Natural killer cell treated with Interleukin-12 subunit alpha and Interleukin-12 subunit beta and Interleukin-15 and Interleukin-18, amount 100 ng/mL, for 72 hours (primary cell): Measurements from ENCODE around the gene COX19. TPM values are rescaled to one million over a fixed set of nuclear protein-coding genes. Genes with fewer than 3 reads are reported as not detected.

Experiments used
- ATAC-seq, 2 donors: fragments of 150-1000 bp; cut with Tn5 transposase in 1 of 2; sonication (Bioruptor Pico), chemical (Tn5 transposase) in 1 of 2; 2 replicates each; pipeline ENCODE4 v1.10.0; 2021
- DNase-seq: peaks from one replicate; pipeline ENCODE4 v3.0.0; 2022; ENCODE audit warnings: low spot score
- H3K27ac Mint-ChIP-seq, 2 donors: 1 replicate in 1 of 2; 2 replicates in 1 of 2; pipeline ENCODE4 v1.8.0; 2022; ENCODE audit warnings: mixed read lengths in 2 of 2, mild to moderate bottlenecking in 1 of 2, moderate library complexity in 1 of 2
- H3K27me3 Mint-ChIP-seq, 2 donors: 1 replicate in 1 of 2; 2 replicates in 1 of 2; pipeline ENCODE4 v1.8.0; 2022; ENCODE audit warnings: mixed read lengths in 2 of 2
- H3K36me3 Mint-ChIP-seq: one replicate; pipeline ENCODE4 v1.8.0; 2022; ENCODE audit warnings: mixed read lengths
- H3K4me1 Mint-ChIP-seq, 2 donors: 1 replicate in 1 of 2; 2 replicates in 1 of 2; pipeline ENCODE4 v1.8.0; 2022; ENCODE audit warnings: low read depth in 2 of 2, mixed read lengths in 2 of 2, mild to moderate bottlenecking in 1 of 2
- H3K4me3 Mint-ChIP-seq: one replicate; pipeline ENCODE4 v1.8.0; 2022; ENCODE audit warnings: mixed read lengths
- H3K9me3 Mint-ChIP-seq: 2 replicates; pipeline ENCODE4 v1.8.0; 2022; ENCODE audit warnings: mixed read lengths
- total RNA-seq, 2 donors: library from RNA; stranded (reverse); gene quantifications; one replicate each; pipeline ENCODE4 v1.2.3, GENCODE V29; 2022

COX19 gene, protein sequence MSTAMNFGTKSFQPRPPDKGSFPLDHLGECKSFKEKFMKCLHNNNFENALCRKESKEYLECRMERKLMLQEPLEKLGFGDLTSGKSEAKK
- 10 to 100 TPM; 17.2 to 19.9 TPM for total RNA-seq

DNA sequence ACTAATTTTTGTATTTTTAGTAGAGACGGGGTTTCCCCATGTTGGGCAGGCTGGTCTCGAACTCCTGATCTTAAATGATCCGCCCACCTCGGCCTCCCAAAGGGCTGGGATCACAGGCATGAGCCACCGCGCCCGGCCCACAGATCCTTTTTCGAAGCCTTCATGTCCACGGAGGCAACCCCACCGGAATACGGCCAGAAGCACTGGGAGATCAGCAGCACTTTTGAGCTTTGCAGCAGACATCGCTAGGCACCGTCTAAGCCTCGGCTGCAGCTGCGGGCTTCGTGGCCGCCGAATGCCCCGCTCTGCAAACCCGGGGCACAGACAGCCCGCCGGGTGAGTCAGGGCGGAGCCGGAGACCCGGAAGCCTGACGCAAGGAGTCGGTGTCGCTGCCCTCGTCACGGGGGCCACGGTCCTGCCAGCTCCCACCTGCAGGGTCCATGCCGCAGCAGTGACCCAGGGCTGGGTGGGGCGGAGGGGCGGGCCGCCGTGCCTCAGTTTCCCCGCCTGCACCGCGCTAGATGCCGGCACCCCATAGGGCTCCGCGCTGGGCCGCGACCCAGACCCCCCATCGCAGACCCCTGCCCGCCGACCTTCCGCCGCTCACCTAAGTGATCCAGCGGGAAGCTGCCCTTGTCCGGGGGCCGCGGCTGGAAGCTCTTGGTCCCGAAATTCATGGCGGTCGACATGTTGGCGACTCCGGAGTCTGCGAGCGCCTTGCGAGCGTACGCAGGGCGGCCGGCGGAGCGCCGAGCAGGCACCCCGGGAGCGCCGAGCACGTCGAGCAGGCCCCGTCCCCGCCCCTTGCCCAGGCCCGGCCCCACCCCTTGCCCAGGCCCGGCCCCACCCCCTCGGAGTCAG is at the start of gene COX19:
Gene COX19 (minus strand): TSS at position 730 of the 862 bp plus-strand sequence. CDS start 40 bp downstream, at position 690.
- Mint-ChIP-seq H3K36me3 (peaks cover 6% of the 10 kb centered on the region), H3K27me3 (no peaks in the 10 kb centered on the region), H3K9me3 (no peaks in the 10 kb centered on the region), H3K27ac (peak within 1 kb of the TSS; percentile 81 to 93), H3K4me1 (peaks cover 17 to 19% of the 10 kb centered on the region in 2 donors), H3K4me3 (peak within 1 kb of the TSS; percentile 95)
- ATAC-seq: peak; percentile 96 to 98
- DNase-seq: peak; percentile 95

DNA sequence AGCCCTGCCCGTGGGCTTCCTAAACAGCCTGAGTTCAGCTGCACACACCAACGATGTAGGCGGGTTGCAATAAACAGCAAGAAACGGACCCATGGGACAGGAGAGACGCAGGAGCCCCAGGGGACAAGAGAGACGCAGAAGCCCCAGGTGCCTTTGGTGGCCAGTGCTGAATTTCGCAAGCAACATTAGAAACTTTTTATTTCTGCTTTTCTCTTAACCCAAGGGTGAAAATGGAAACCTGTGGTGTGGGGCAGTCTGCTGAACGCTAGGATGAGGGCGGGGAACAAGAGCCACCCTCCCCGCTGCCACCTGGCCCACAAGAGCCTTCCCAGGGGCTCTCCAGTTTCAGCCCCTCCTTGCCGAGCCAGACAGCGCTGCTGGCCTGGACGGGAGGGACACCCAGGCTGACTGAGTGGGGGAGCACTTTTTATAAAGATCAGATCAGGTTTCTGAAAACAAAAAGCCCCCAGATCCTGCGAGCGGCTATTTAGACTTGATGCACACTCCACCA is 49.0 kb upstream of the COX19 start:
- H3K27me3 Mint-ChIP-seq: no peaks in the 10 kb centered on the region
- H3K27ac Mint-ChIP-seq: no peak overlapping the region
- no peak overlapping the region for H3K4me3 Mint-ChIP-seq
- H3K9me3 Mint-ChIP-seq: peaks cover 3% of the 10 kb centered on the region
- ATAC-seq (no peak), DNase-seq (no peak)
- H3K36me3 Mint-ChIP-seq: peaks cover 4% of the 10 kb centered on the region
- peaks cover 6 to 16% of the 10 kb centered on the region in 2 donors for H3K4me1 Mint-ChIP-seq

DNA sequence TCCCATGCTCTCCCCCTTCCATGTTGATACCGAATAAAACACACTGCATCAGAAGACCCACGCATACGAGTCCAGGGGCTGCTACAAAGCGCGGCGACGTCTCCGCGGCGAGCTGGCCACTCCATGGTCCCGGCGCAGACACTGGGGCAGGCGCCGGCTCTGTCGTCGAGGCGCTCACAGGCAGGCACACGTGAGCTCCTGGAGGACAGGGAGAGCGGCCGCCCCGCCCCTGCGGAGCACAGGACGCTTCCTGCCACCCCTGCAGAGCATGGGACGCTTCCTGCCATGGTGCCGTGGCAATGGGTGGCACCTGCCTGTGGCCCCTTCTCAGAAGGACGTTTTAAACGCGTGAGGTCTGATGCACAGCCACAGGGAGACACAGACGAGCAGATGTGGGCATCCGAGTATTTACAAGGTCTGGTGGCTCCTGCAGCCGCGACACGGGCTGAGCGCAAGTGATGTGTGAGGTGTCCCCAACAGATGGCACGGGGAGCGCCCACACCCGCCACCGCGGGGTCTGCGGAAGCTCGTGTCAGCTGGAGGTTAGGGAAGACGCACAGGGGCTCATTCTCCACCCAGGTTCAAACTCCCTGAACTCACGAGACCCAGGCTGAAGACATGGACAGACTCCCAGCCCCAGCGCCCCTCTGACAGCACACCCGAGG is 47.6 kb upstream of the COX19 start:
- Mint-ChIP-seq H3K36me3 (peaks cover 4% of the 10 kb centered on the region), H3K4me3 (no peak overlapping the region), H3K27me3 (no peaks in the 10 kb centered on the region), H3K27ac (no peak overlapping the region), H3K9me3 (peaks cover 3% of the 10 kb centered on the region), H3K4me1 (peaks cover 0 to 16% of the 10 kb centered on the region in 2 donors)
- no peak for ATAC-seq
- DNase-seq: no peak

DNA sequence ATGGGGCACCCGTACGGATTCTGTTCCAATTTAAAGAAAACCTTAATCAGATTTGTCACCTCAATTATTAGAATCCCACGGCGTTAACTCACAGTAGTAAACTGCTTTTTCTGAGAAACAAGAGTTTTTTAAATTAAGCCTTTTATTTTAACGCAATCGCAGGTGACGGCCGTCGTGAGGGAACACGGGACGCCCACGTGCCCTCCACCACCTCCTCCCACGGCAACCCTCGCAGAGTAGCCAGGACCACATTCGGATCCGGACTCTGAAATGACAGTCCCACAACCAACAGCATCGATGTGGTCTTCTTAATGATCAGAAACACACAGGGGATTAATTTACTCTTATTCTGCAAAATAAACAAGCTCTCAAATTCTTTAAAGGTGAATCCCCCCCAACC is 47.0 kb upstream of the COX19 start:
- Mint-ChIP-seq H3K27ac (no peak overlapping the region), H3K9me3 (peaks cover 3% of the 10 kb centered on the region), H3K4me1 (peaks cover 0 to 14% of the 10 kb centered on the region in 2 donors), H3K27me3 (no peaks in the 10 kb centered on the region), H3K4me3 (no peak overlapping the region), H3K36me3 (peaks cover 4% of the 10 kb centered on the region)
- DNase-seq (no peak), ATAC-seq (no peak)

DNA sequence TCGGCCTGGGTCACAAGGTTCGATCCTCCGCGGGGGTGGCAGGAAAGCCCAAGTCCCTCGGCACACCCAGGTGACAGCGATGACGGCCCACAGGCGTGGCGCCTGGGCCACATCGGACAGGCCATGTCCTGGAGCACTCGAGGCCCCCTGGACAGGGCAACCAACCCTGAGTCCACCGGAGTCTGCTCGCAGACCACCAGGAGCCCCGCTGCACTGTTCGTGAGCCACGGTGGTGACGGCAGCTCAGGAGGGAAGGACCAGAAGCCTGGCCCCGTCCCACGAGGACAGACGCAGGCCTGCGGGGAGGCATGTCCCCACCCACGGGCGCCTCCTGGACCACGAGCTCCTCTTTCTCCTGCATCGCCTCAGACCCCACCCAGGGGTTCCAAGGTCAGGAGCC is 46.6 kb upstream of the COX19 start:
- Mint-ChIP-seq H3K27ac (no peak overlapping the region), H3K36me3 (peaks cover 4% of the 10 kb centered on the region), H3K27me3 (no peaks in the 10 kb centered on the region), H3K4me3 (no peak overlapping the region), H3K9me3 (peaks cover 3% of the 10 kb centered on the region), H3K4me1 (peaks cover 0 to 13% of the 10 kb centered on the region in 2 donors)
- no peak for DNase-seq
- no peak for ATAC-seq

DNA sequence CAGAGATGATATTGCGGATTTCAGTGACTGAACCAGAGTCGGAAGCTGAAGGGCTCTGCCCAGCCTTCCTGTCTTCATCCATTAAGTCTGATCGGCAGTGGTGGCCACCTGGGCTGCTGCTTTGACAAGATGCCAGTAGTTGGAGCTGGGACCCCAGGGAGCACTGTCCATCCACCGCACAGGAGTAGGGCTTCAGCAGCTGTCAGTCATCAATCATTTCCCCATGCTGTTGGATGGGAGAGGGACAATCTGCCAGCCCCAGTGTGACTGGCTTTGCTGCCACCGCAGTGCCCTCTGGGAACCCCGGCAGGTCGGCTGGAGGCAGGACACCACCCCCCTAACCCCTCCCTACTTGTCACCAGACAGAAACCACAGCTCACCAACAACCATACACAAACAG is 46.0 kb upstream of the COX19 start:
- ATAC-seq (no peak), DNase-seq (no peak)
- Mint-ChIP-seq H3K4me3 (no peak overlapping the region), H3K27me3 (no peaks in the 10 kb centered on the region), H3K36me3 (peaks cover 4% of the 10 kb centered on the region), H3K9me3 (peaks cover 3% of the 10 kb centered on the region), H3K27ac (no peak overlapping the region), H3K4me1 (peaks cover 0 to 13% of the 10 kb centered on the region in 2 donors)

DNA sequence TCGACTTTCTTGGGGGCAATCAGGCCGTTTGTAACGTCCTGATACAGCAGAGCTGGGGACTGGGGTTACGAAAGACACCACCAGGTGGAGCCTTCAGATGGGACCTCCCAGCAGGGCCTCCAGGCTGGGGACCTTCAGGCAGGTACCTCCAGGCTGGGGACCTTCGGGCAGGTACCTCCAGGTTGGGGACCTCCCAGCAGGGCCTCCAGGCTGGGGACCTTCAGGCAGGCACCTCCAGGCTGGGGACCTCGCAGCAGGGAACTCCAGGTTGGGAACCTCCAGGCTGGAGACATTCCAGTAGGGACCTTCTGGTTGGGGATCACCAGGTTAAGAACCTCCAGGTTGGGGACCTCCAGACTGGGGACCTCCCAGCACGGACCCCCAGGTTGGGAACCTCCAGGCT is 45.5 kb upstream of the COX19 start:
- DNase-seq: peak; percentile 46
- H3K4me1 Mint-ChIP-seq: peaks cover 0 to 10% of the 10 kb centered on the region in 2 donors
- H3K27ac Mint-ChIP-seq: no peak overlapping the region
- peaks cover 3% of the 10 kb centered on the region for H3K9me3 Mint-ChIP-seq
- H3K4me3 Mint-ChIP-seq: no peak overlapping the region
- H3K36me3 Mint-ChIP-seq: peaks cover 4% of the 10 kb centered on the region
- no peaks in the 10 kb centered on the region for H3K27me3 Mint-ChIP-seq
- no peak for ATAC-seq

DNA sequence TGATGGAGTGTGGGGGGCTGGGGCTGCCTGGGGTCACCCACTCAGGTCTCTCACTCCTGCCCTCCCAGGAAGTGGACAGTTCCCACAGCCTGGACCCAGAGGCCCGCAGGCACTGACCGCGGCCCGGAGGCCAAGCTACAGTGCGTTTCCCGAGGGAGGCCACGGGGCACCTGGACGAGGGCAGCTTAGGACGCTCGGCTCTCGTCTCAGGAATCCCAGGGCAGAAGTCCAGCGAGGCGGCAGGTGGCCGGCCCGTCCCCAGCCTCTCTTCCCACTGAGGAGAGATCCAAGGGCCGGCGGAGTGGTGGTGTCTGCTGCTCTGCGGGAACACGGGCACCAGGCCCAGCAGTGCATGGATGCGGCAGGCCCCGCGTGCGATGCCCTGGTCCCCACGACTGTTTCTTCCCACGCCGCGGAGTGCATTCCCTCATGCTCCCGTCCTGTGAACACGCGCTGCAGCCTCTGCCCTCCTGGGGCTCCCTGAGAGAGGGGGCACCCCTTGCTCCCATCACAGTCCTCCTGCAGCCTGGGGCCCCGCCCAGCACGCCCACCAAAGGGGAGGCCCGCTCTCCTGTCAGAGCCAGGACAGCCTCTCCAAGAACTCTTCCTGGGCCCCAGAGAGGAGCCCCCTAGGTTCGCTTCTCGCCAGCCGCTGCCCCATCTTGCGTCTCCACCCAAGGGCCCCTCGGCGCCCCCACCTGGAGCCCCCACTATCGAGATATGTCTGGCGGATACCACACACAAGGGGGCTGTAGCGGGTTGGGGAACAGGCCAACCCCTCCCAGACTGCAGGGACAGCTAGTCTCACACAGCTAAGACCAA is 44.7 kb upstream of the COX19 start:
- Mint-ChIP-seq H3K9me3 (peaks cover 3% of the 10 kb centered on the region), H3K27me3 (no peaks in the 10 kb centered on the region), H3K4me3 (no peak overlapping the region), H3K36me3 (peaks cover 4% of the 10 kb centered on the region), H3K4me1 (peaks cover 0 to 10% of the 10 kb centered on the region in 2 donors), H3K27ac (no peak overlapping the region)
- ATAC-seq: no peak
- peak; percentile 54 for DNase-seq

DNA sequence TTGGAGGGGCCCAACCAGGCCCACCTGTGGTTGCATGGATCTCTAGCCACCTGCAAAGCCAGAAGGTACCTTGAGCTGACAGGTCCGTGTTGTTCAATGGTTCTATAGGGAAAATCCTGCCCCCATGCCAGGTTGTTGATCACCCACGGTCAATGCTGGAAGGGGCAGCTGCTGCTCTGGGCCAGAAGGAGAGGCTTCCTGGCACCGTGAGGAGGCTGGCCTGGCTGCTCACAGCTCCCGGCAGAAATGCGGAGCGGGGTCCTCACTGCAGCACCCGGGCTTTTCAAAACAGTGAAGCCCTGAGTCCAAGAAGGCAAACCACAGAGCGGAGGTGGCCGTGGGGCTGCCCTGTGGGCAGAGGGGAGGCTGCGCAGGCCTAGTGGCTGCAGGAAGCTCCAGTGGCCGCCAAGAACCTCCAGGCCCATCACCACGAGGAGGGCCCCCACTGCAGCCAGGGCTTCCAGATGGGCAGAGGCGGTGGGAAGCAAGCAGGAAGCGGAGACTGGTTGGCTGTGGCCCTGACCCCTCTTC is 44.0 kb upstream of the COX19 start:
- H3K27ac Mint-ChIP-seq: no peak overlapping the region
- H3K36me3 Mint-ChIP-seq: peaks cover 4% of the 10 kb centered on the region
- peaks cover 3% of the 10 kb centered on the region for H3K9me3 Mint-ChIP-seq
- no peak for DNase-seq
- no peak for ATAC-seq
- no peaks in the 10 kb centered on the region for H3K27me3 Mint-ChIP-seq
- peaks cover 0 to 10% of the 10 kb centered on the region in 2 donors for H3K4me1 Mint-ChIP-seq
- H3K4me3 Mint-ChIP-seq: no peak overlapping the region

DNA sequence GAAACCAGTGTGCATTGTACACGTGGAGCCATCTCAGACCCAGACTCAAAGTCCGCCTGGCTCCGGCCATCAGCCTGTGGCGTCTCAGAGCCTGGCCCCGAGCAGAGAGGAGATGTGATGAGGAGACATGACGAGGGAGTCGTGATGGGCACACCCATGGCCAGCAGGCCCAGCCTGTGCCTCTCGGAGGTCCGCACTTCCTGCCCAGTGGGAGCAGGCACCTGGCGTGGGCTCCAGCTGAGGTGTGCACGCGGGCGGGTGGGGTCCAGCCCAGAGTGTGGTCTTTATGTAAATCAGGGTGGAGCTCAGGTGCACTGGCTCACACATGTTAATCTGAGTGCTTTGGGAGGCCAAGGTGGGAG is 43.0 kb upstream of the COX19 start:
- Mint-ChIP-seq H3K4me1 (peaks cover 0 to 13% of the 10 kb centered on the region in 2 donors), H3K4me3 (no peak overlapping the region), H3K9me3 (peaks cover 3% of the 10 kb centered on the region), H3K27me3 (no peaks in the 10 kb centered on the region), H3K36me3 (peaks cover 4% of the 10 kb centered on the region), H3K27ac (no peak overlapping the region)
- ATAC-seq: no peak
- DNase-seq: no peak

DNA sequence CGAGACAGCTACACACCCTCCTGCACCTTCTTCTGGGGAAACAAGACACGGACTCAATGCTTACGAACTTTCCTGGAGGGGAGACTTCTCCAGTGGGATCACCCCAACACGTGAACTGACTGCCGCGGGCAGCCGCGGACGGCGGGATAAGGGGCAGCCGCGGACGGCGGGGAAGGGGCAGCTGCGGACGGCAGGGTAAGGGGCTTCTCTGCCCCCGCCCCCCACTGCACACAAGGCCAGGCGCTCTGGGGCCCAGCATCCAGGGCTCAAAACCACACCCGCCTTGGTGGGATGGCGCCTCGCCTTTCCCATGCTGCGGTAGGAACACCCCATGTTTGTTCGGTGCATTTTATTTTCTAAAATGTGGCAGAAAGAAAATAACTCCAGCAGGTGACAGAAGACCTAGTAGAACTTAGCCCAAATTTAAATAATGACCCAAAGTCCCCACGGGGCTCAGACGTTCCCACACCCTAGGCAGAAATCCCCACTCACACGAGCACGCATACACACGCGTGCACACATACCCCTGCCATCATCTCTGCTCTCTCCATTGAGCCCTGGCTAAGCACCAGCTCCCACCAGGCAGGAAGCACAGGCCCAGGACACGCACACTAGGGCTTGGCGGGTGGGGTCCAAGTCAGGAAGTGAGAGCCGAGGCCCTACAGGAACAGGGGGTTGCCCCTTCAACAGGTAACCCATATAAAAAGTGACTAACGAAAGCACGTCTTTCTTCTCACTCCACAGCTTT is 42.4 kb upstream of the COX19 start:
- H3K9me3 Mint-ChIP-seq: peaks cover 3% of the 10 kb centered on the region
- no peaks in the 10 kb centered on the region for H3K27me3 Mint-ChIP-seq
- no peak overlapping the region for H3K27ac Mint-ChIP-seq
- H3K4me1 Mint-ChIP-seq: peaks cover 0 to 13% of the 10 kb centered on the region in 2 donors
- DNase-seq (no peak), ATAC-seq (no peak)
- no peak overlapping the region for H3K4me3 Mint-ChIP-seq
- H3K36me3 Mint-ChIP-seq: peaks cover 4% of the 10 kb centered on the region

DNA sequence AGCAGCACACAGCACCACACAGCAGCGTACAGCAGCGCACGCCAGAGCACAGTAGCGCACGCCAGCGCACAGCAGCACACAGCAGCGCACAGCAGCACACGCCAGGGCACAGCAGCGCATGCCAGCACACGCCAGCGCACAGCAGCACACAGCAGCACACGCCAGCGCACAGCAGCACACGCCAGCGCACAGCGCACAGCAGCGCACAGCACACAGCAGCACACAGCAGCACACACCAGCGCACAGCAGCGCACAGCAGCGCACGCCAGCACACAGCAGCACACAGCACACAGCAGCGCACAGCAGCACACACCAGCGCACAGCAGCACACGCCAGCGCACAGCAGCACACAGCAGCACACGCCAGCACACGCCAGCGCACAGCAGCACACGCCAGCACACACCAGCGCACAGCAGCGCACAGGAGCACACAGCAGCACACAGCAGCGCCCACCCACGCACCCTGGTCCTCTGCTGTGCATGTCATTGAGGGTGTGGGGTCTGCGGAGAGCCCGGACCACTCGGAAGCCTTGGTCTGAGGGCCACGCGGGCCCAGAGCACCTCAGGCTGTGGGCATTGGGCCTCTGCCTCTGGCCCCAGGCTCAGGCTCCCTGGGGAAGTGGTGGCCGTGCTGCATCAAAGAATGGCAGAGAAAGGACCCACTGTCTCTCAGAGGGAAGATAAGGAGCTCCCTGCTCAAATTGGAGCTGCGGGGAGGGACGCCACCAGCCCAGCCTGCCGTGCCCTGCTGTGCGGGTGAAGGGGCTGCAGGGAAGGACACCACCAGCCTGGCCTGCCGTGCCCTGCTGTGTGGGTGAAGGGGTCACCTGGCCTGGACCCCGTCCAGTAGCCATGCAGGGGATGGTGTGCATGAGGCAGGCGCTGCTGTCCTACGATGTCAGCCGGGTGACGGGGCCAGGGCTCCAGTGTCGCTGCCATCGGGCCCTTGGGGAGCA is 41.5 kb upstream of the COX19 start:
- H3K4me1 Mint-ChIP-seq: peaks cover 0 to 13% of the 10 kb centered on the region in 2 donors
- DNase-seq (no peak), ATAC-seq (no peak)
- H3K27ac Mint-ChIP-seq: no peak overlapping the region
- no peaks in the 10 kb centered on the region for H3K9me3 Mint-ChIP-seq
- H3K36me3 Mint-ChIP-seq: no peaks in the 10 kb centered on the region
- no peaks in the 10 kb centered on the region for H3K27me3 Mint-ChIP-seq
- H3K4me3 Mint-ChIP-seq: no peak overlapping the region
